RWPE2 (cell line): Measurements from ENCODE around the gene AOX1.
"Not testable (repeated sequence)": the region's sequence is repeated elsewhere in the genome, so short reads cannot be mapped to it uniquely, and the experiment has no call there.

ENCODE experiments used
- ATAC-seq: fragments of 200-7000 bp; cut with Tn5 transposase; 3 replicates; pipeline ENCODE4 v1.9.1; 2021; ENCODE audit warnings: low read depth
- DNase-seq: peaks from one replicate; pipeline ENCODE4 v3.0.0-alpha.2; 2020; ENCODE audit warnings: low spot score
- H3K27ac ChIP-seq: fragments of 450-650 bp; 2 replicates; pipeline ENCODE4 v1.5.1; 2017; ENCODE audit warnings: mild to moderate bottlenecking; ENCODE audit not compliant: poor library complexity, severe bottlenecking
- H3K27me3 ChIP-seq: fragments of 250-450 bp; sonication (Bioruptor Pico); 2 replicates; pipeline ENCODE4 v1.5.1; 2021; ENCODE audit warnings: mild to moderate bottlenecking, moderate library complexity; ENCODE audit not compliant: insufficient read depth, poor library complexity, severe bottlenecking
- H3K36me3 ChIP-seq: fragments of 250-450 bp; sonication (Bioruptor Pico); 2 replicates; pipeline ENCODE4 v1.5.1; 2020; ENCODE audit warnings: low read depth, mild to moderate bottlenecking, moderate library complexity
- H3K4me1 ChIP-seq: fragments of 250-450 bp; sonication (Bioruptor Pico); 2 replicates; pipeline ENCODE4 v1.5.1; 2021; ENCODE audit warnings: mild to moderate bottlenecking, moderate library complexity; ENCODE audit not compliant: insufficient read depth, poor library complexity, severe bottlenecking
- H3K4me3 ChIP-seq: fragments of 250-450 bp; sonication (Bioruptor Pico); 2 replicates; pipeline ENCODE4 v1.5.1; 2021; ENCODE audit warnings: mild to moderate bottlenecking, moderate library complexity; ENCODE audit not compliant: severe bottlenecking
- H3K9me3 ChIP-seq: fragments of 250-450 bp; sonication (Bioruptor Pico); 2 replicates; pipeline ENCODE4 v1.5.1; 2021; ENCODE audit warnings: mild to moderate bottlenecking, moderate library complexity; ENCODE audit not compliant: severe bottlenecking
- CTCF ChIP-seq: fragments of 450-650 bp; IDR thresholded peaks from one replicate; pipeline ENCODE4 v1.5.1; 2017; ENCODE audit warnings: mild to moderate bottlenecking, moderate library complexity; ENCODE audit not compliant: poor library complexity, severe bottlenecking

The AOX1 gene

GRCh38 chr2:200679535-200679934 lies 93.7 kb downstream of the AOX1 start:
- H3K4me1 ChIP-seq = peaks cover 12% of the 10 kb centered on the region
- H3K36me3 ChIP-seq = no peaks in the 10 kb centered on the region
- H3K9me3 ChIP-seq = no peaks in the 10 kb centered on the region
- no peak for DNase-seq
- TF ChIP-seq CTCF = no peak
- H3K27ac ChIP-seq = peak overlapping the region; percentile 57
- ATAC-seq = 0 out of 3 replicates have a peak, but pooled peaks have one; percentile 10
- H3K4me3 ChIP-seq = no peak overlapping the region
- no peaks in the 10 kb centered on the region for H3K27me3 ChIP-seq

GRCh38 chr2:200681697-200682096 lies 95.9 kb downstream of the AOX1 start:
- no peaks in the 10 kb centered on the region for H3K9me3 ChIP-seq
- DNase-seq = no peak
- no peak overlapping the region for H3K4me3 ChIP-seq
- H3K27me3 ChIP-seq = no peaks in the 10 kb centered on the region
- peaks cover 12% of the 10 kb centered on the region for H3K4me1 ChIP-seq
- no peak overlapping the region for H3K27ac ChIP-seq
- H3K36me3 ChIP-seq = no peaks in the 10 kb centered on the region
- no peak for ATAC-seq
- no peak for TF ChIP-seq CTCF

GRCh38 chr2:200682407-200682806 lies 96.6 kb downstream of the AOX1 start:
- not testable (repeated sequence) for H3K9me3 ChIP-seq, H3K36me3 ChIP-seq, H3K27ac ChIP-seq, ATAC-seq, DNase-seq, H3K4me3 ChIP-seq, H3K27me3 ChIP-seq
- H3K4me1 ChIP-seq = peaks cover 12% of the 10 kb centered on the region

GRCh38 chr2:200687922-200688920 lies 102.4 kb downstream of the AOX1 start:
- Histone ChIP-seq H3K27me3 (no peaks in the 10 kb centered on the region), H3K27ac (no peak overlapping the region), H3K4me1 (no peaks in the 10 kb centered on the region), H3K9me3 (no peaks in the 10 kb centered on the region), H3K36me3 (no peaks in the 10 kb centered on the region), H3K4me3 (no peak overlapping the region)
- no peak for DNase-seq
- no peak for TF ChIP-seq CTCF
- ATAC-seq = no peak

- no peaks in the 10 kb centered on the region for H3K27me3 ChIP-seq
- ATAC-seq = no peak
- no peak overlapping the region for H3K4me3 ChIP-seq
- no peaks in the 10 kb centered on the region for H3K36me3 ChIP-seq
- no peaks in the 10 kb centered on the region for H3K9me3 ChIP-seq
- H3K27ac ChIP-seq = no peak overlapping the region
- DNase-seq = no peak
- H3K4me1 ChIP-seq = no peaks in the 10 kb centered on the region
- no peak for TF ChIP-seq CTCF
Measured at GRCh38 chr2:200689115-200689514, 103.3 kb downstream of the AOX1 start.
